ENCODE data around the gene HPCAL1. TPM values are rescaled to one million over a fixed set of nuclear protein-coding genes. Genes with fewer than 3 reads are reported as not detected.
A peak's percentile ranks its signal among the peaks of the same experiment; 100 is the strongest.

The HPCAL1 gene
- total and polyA plus RNA-seq, 3 donors from 2014 or later = 99.5 to 263 (median 215) TPM

DNA sequence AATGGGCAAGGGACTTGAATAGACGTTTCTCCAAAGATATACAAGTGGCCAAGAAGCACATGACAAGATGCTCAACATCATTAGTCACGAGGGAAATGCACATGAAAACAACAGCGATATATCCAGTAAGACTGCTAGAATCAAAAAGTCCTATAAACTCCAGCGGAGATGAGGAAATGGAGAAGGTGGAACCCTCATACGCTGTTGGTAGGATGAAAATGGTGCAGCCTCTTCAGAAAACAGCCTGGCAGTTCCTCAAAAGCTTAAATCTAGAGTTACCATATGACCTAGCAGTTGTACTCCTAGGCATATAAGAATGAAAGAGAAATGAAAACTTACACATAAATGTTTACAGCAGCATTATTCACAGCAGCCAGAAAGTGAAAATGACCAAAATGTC is 48.1 kb downstream of the HPCAL1 start:
- Histone ChIP-seq H3K4me1 (peaks cover 4% of the 10 kb centered on the region), H3K36me3 (ENCODE audit: low read depth, missing control alignments) (no peaks in the 10 kb centered on the region), H3K9me3 (no peaks in the 10 kb centered on the region), H3K27ac (no peak overlapping the region), H3K4me3 (no peak overlapping the region), H3K27me3 (no peaks in the 10 kb centered on the region)
- TF ChIP-seq, protein P1, sequence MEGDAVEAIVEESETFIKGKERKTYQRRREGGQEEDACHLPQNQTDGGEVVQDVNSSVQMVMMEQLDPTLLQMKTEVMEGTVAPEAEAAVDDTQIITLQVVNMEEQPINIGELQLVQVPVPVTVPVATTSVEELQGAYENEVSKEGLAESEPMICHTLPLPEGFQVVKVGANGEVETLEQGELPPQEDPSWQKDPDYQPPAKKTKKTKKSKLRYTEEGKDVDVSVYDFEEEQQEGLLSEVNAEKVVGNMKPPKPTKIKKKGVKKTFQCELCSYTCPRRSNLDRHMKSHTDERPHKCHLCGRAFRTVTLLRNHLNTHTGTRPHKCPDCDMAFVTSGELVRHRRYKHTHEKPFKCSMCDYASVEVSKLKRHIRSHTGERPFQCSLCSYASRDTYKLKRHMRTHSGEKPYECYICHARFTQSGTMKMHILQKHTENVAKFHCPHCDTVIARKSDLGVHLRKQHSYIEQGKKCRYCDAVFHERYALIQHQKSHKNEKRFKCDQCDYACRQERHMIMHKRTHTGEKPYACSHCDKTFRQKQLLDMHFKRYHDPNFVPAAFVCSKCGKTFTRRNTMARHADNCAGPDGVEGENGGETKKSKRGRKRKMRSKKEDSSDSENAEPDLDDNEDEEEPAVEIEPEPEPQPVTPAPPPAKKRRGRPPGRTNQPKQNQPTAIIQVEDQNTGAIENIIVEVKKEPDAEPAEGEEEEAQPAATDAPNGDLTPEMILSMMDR (IDR thresholded peaks at IDR 0.05) = no peak
- no peak for TF ChIP-seq POLR2A (IDR thresholded peaks at IDR 0.05)
- DNase-seq = no peak
- 68 to 71% methylated on average over 5 of the region's 5 CpGs for WGBS, 2 donors
- intact Hi-C loops (cut with DNase I; ENCODE audit: low total_unique reads) = no loop called here

DNA sequence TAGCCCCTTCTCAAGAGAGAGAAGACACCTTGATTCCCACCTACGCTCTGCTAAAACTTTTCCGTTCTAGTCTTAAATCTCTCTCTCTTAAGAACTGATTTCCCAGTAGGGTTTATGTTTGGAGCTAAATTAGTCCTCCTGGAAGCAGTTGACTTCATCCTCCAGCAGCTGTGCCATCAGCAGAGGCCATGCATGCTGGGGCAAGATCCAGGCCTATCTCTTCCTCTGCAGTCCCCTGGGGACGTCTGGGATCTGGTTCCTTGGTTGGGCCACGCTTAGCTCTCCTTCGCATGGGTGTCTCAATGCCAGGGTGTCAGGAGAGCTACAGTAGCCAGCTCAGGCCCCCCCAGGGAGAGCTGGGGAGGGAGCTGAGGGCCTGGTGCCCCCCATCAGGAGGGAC is 49.7 kb downstream of the HPCAL1 start:
- intact Hi-C loops (cut with DNase I; ENCODE audit: low total_unique reads) = no loop called here
- no peak for DNase-seq
- H3K36me3 ChIP-seq (ENCODE audit: low read depth, missing control alignments) = no peaks in the 10 kb centered on the region
- H3K4me3 ChIP-seq = no peak overlapping the region
- TF ChIP-seq POLR2A (IDR thresholded peaks at IDR 0.05) = no peak
- H3K27me3 ChIP-seq = no peaks in the 10 kb centered on the region
- 81 to 90% methylated on average over 5 of the region's 5 CpGs for WGBS, 2 donors
- no peaks in the 10 kb centered on the region for H3K9me3 ChIP-seq
- H3K4me1 ChIP-seq = peaks cover 5% of the 10 kb centered on the region
- no peak overlapping the region for H3K27ac ChIP-seq

DNA sequence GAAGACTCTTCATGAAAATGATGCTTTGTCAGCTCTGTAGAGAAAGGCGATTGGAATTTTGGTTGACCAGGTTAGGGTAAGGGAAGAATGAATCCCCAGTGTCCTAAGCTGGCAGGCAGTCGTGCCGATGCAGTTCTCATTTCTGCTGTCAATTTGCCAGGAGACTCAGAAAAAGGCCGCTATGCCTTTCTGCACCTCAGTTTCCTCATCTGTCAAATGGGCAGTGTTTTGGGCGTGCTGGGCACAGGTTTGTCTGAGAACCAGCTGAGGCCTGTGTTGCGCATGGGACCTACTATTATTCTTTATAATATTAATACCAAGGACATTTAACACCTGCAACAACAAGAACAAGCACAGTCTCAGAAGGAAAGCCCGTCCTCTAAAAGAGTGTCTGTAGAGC is 50.3 kb downstream of the HPCAL1 start:
- H3K4me3 ChIP-seq = no peak overlapping the region
- H3K4me1 ChIP-seq = peaks cover 5% of the 10 kb centered on the region
- H3K36me3 ChIP-seq (ENCODE audit: low read depth, missing control alignments) = no peaks in the 10 kb centered on the region
- no peak for TF ChIP-seq POLR2A (IDR thresholded peaks at IDR 0.05)
- TF ChIP-seq, protein P1 (IDR thresholded peaks at IDR 0.05) = no peak
- 93% methylated on average over 7 of the region's 7 CpGs for WGBS, 2 donors
- H3K9me3 ChIP-seq = no peaks in the 10 kb centered on the region
- intact Hi-C loops (cut with DNase I; ENCODE audit: low total_unique reads) = no loop called here
- H3K27ac ChIP-seq = no peak overlapping the region
- DNase-seq = no peak
- H3K27me3 ChIP-seq = no peaks in the 10 kb centered on the region

DNA sequence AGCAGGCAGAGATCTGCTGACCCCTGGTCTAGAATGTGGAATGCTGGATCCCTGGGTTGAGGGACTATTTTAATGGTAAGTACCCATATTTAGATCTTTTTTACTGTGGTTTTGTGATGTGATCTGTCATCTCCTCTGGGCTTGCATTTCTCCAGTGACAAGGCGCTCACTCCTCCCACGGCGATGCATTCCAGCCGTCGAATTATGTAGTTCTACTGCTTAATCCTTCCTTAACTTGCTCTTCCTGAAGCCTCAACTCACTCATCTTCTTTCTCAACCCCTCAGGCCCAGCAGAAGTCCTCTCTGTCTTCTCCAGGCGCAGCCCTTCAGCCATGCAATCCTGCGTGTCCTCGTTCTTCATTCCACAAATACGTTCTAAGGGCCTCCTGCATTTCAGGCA is 51.2 kb downstream of the HPCAL1 start:
- no peaks in the 10 kb centered on the region for H3K9me3 ChIP-seq
- no peaks in the 10 kb centered on the region for H3K27me3 ChIP-seq
- no peak for DNase-seq
- H3K27ac ChIP-seq = peak overlapping the region in 1 of 2 donors; percentile 35
- peaks cover 5% of the 10 kb centered on the region for H3K4me1 ChIP-seq
- H3K4me3 ChIP-seq = no peak overlapping the region
- H3K36me3 ChIP-seq (ENCODE audit: low read depth, missing control alignments) = no peaks in the 10 kb centered on the region
- intact Hi-C loops (cut with DNase I; ENCODE audit: low total_unique reads) = no loop called here
- WGBS, 2 donors = 90 to 94% methylated on average over 9 of the region's 9 CpGs
- TF ChIP-seq, protein P1 (IDR thresholded peaks at IDR 0.05) = no peak
- TF ChIP-seq POLR2A (IDR thresholded peaks at IDR 0.05) = no peak

DNA sequence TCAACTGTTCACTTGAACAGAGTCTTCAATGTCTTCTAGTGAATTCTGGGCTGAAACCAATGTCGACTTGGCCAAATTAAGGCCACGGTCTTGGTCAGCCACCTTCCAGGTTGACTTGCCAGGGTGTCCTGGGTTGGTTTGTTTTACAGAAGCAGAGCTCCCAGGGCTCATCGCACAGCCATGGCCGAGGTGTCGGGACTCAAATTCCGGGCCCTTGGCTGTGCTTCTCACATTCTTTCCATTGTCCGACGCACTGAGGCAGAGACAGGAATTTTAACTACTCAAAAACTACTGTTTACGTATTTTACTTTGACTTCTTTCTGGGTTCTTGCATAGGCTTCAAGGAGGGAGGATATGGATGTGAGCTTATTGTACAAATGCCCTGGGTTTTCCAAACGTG is 51.7 kb downstream of the HPCAL1 start:
- Histone ChIP-seq H3K27me3 (no peaks in the 10 kb centered on the region), H3K9me3 (no peaks in the 10 kb centered on the region), H3K27ac (peak overlapping the region in 1 of 2 donors; percentile 35), H3K36me3 (ENCODE audit: low read depth, missing control alignments) (no peaks in the 10 kb centered on the region), H3K4me1 (peaks cover 5% of the 10 kb centered on the region), H3K4me3 (no peak overlapping the region)
- DNase-seq = no peak
- TF ChIP-seq, protein P1 (IDR thresholded peaks at IDR 0.05) = no peak
- TF ChIP-seq POLR2A (IDR thresholded peaks at IDR 0.05) = no peak
- intact Hi-C loops (cut with DNase I; ENCODE audit: low total_unique reads) = no loop called here
- 89 to 95% methylated on average over 10 of the region's 10 CpGs for WGBS, 2 donors

Data from testis (tissue), 3 donors.